Mesendoderm (in vitro differentiated cells): ENCODE results near the gene PROC.

ENCODE experiments used
- DNase-seq: peaks from one replicate; pipeline ENCODE4 v3.0.0; 2013
- H2AK5ac ChIP-seq: 2 replicates; pipeline ENCODE4 v1.6.1; 2013; ENCODE audit warnings: low read length, inconsistent platforms
- H2BK120ac ChIP-seq: 2 replicates; pipeline ENCODE4 v1.6.1; 2013; ENCODE audit warnings: low read depth, mild to moderate bottlenecking, low read length, moderate library complexity, mixed read lengths
- H2BK15ac ChIP-seq: replicated peaks from 2 replicates; pipeline ENCODE4 v1.6.1; 2013; ENCODE audit warnings: low read depth, mild to moderate bottlenecking, moderate library complexity
- H2BK5ac ChIP-seq: 2 replicates; pipeline ENCODE4 v1.6.1; 2013; ENCODE audit warnings: low read length, inconsistent platforms
- H3K18ac ChIP-seq: 2 replicates; pipeline ENCODE4 v1.6.1; 2013; ENCODE audit warnings: mild to moderate bottlenecking, low read length, mixed read lengths
- H3K23ac ChIP-seq: one replicate; pipeline ENCODE4 v1.6.1; 2013; ENCODE audit warnings: low read length
- H3K27ac ChIP-seq: 2 replicates; pipeline ENCODE4 v1.5.1; 2013; ENCODE audit warnings: low read depth, mild to moderate bottlenecking, inconsistent platforms, low read length, moderate library complexity
- H3K27me3 ChIP-seq: 2 replicates; pipeline ENCODE4 v1.6.1; 2013; ENCODE audit warnings: low read length, control low read depth, mild to moderate bottlenecking, inconsistent platforms; ENCODE audit not compliant: insufficient read depth, poor library complexity
- H3K36me3 ChIP-seq: 2 replicates; pipeline ENCODE4 v1.6.1; 2013; ENCODE audit warnings: low read length, inconsistent platforms; ENCODE audit not compliant: control insufficient read depth, insufficient read depth
- H3K4ac ChIP-seq: one replicate; pipeline ENCODE4 v1.6.1; 2013; ENCODE audit warnings: low read depth, mild to moderate bottlenecking, low read length, moderate library complexity
- H3K4me1 ChIP-seq: 2 replicates; pipeline ENCODE4 v1.6.1; 2013; ENCODE audit warnings: low read depth, low read length, inconsistent platforms; ENCODE audit not compliant: control insufficient read depth
- H3K4me2 ChIP-seq: 2 replicates; pipeline ENCODE4 v1.6.1; 2013; ENCODE audit warnings: low read length
- H3K4me3 ChIP-seq: 2 replicates; pipeline ENCODE4 v1.5.1; 2013; ENCODE audit warnings: mild to moderate bottlenecking, low read length
- H3K56ac ChIP-seq: one replicate; pipeline ENCODE4 v1.6.1; 2013; ENCODE audit warnings: low read length
- H3K79me1 ChIP-seq: 2 replicates; pipeline ENCODE4 v1.6.1; 2013; ENCODE audit warnings: low read length, inconsistent platforms
- H3K79me2 ChIP-seq: 2 replicates; pipeline ENCODE4 v1.6.1; 2013; ENCODE audit warnings: mild to moderate bottlenecking, low read length; ENCODE audit not compliant: control insufficient read depth, insufficient read depth
- H3K9ac ChIP-seq: 2 replicates; pipeline ENCODE4 v1.6.1; 2013; ENCODE audit warnings: low read length, inconsistent platforms
- H4K5ac ChIP-seq: one replicate; pipeline ENCODE4 v1.6.1; 2013; ENCODE audit warnings: low read length
- H4K8ac ChIP-seq: one replicate; pipeline ENCODE4 v1.6.1; 2013; ENCODE audit warnings: low read depth, mild to moderate bottlenecking, control low read depth, low read length, moderate library complexity
- WGBS: extraction: QIAGEN DNeasy Blood & Tissue Kit; methylation state at CpG from one replicate; pipeline ENCODE4 v1.1.7; 2013; ENCODE audit warnings: low lambda C conversion rate, missing lambda C conversion rate; ENCODE audit not compliant: insufficient coverage; ENCODE audit errors: extremely low coverage; 5-methylcytosine and 5-hydroxymethylcytosine counted together

PROC gene

DNA sequence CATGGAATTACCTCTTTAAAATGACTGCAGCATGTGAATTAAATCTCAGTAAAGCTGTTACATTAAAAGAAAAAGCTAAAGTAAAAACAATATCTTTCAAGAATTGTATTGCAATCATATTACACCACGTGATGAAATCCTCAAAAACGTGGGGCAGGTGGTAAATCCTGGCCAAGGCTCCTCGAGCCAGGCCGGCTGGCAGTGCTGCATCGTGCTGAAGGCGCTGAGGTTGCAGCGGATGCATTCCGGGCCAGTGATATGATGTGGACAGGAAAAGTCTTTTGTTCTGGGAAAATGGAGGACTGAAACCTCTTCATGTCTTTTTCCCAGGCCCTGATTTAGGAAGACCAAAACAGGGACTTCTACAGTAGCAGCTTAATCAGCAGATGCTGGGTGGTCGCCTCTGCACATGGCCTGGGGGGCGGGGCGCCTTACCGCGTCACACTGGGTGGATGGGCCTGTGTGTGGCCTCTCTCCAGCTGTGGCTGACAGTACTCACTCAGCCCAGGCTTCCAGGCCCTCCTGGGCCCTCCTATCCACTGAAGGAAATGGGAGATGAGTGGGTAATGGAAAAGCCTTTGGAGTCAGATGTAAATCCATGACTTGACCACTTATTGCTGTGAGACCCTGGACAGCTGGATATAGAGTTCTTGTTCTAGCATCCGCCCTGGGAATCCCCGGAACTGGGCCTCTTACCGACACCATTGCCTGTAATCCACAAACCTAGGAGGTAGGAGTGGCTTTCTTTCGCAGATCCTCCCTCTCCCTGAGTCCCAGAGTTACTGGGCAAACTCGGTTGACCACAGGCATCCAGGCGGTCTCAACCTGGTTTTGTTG, 45.1 kb downstream of the PROC start:
- H3K36me3 ChIP-seq = no peaks in the 10 kb centered on the region
- no peak overlapping the region for H2BK15ac ChIP-seq
- DNase-seq = peak; percentile 85
- no peaks in the 10 kb centered on the region for H3K79me2 ChIP-seq
- no peak overlapping the region for H3K4ac ChIP-seq
- H3K79me1 ChIP-seq = no peaks in the 10 kb centered on the region
- no CpG with 5 or more reads among the region's 19 CpGs for WGBS
- no peak overlapping the region for H2BK5ac ChIP-seq
- peak overlapping the region; percentile 45 for H3K56ac ChIP-seq
- H2AK5ac ChIP-seq = no peak overlapping the region
- H2BK120ac ChIP-seq = no peak overlapping the region
- no peaks in the 10 kb centered on the region for H3K27me3 ChIP-seq
- no peak overlapping the region for H4K5ac ChIP-seq
- H4K8ac ChIP-seq = no peak overlapping the region
- peak overlapping the region; percentile 17 for H3K9ac ChIP-seq
- H3K4me1 ChIP-seq = peaks cover 3% of the 10 kb centered on the region
- H3K4me3 ChIP-seq = no peak overlapping the region
- H3K4me2 ChIP-seq = no peak overlapping the region
- H3K27ac ChIP-seq = no peak overlapping the region
- H3K23ac ChIP-seq = no peak overlapping the region
- H3K18ac ChIP-seq = no peak overlapping the region

DNA sequence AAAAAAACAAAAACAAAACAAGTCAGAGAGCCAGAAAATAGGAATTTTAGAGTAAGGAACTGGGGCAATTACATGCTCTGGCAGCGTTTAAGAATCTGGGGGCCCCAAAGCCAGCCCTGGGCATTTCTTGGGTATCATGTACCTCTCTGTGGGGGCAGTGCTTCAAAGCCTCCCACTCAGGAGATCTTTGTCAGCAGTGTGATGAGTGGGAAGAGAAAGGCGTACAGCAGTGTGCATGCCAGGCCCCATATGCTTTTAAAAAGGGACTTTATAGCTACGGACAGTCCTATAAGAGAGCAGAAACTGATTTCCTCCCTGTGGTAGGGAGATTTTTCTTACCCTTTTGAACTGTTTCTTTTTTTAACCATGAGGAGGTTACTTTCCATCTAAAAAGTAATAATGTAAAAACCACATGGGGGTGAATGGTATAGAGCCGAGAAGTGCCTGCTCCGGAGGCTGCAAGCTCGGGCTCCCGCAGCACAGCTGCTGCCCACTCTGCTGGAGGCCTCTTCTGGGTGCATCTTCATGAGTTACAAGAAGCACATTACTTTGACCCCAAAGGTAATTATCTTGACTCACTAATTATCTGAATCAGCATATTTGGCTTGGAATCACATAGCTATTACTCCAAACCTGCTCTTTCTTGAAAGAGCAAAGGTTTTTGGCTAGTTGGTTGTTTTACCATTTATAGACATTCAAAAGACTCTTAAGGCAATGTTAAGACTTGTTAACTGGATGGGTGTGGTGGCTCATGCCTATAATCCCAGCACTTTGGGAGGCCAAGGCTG, 46.4 kb downstream of the PROC start:
- Histone ChIP-seq H3K4ac (no peak overlapping the region), H3K79me2 (no peaks in the 10 kb centered on the region), H2BK120ac (no peak overlapping the region), H3K79me1 (no peaks in the 10 kb centered on the region), H4K8ac (no peak overlapping the region), H3K18ac (no peak overlapping the region), H2BK15ac (no peak overlapping the region), H3K9ac (no peak overlapping the region), H3K4me3 (no peak overlapping the region), H2BK5ac (no peak overlapping the region), H2AK5ac (no peak overlapping the region), H3K27me3 (no peaks in the 10 kb centered on the region), H4K5ac (no peak overlapping the region), H3K27ac (no peak overlapping the region), H3K4me2 (no peak overlapping the region), H3K23ac (no peak overlapping the region), H3K4me1 (peaks cover 3% of the 10 kb centered on the region), H3K56ac (no peak overlapping the region), H3K36me3 (no peaks in the 10 kb centered on the region)
- no peak for DNase-seq
- no CpG with 5 or more reads among the region's 7 CpGs for WGBS

DNA sequence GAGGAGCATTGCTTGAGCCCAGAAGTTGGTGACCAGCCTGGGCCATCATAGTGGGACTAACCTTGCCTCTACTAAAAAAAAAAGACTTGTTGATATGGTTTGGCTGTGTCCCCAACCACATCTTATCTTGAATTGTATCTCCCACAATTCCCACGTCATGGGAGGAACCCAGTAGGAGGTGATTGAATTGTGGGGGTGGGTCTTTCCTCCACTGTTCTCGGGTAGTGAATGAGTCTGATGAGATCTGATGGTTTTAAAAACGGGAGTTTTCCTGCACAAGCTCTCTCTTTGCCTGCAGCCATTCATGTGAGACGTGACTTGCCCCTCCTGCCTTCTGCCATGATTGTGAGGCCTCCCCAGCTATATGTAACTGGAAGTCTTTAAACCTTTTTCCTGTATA, 47.0 kb downstream of the PROC start:
- Histone ChIP-seq H2BK120ac (no peak overlapping the region), H3K4me1 (peaks cover 3% of the 10 kb centered on the region), H3K27me3 (no peaks in the 10 kb centered on the region), H3K27ac (no peak overlapping the region), H2BK5ac (no peak overlapping the region), H3K4me2 (no peak overlapping the region), H3K79me1 (no peaks in the 10 kb centered on the region), H4K5ac (no peak overlapping the region), H3K56ac (no peak overlapping the region), H3K36me3 (no peaks in the 10 kb centered on the region), H2BK15ac (no peak overlapping the region), H3K4me3 (no peak overlapping the region), H3K9ac (no peak overlapping the region), H3K18ac (no peak overlapping the region), H3K4ac (no peak overlapping the region), H2AK5ac (no peak overlapping the region), H3K79me2 (no peaks in the 10 kb centered on the region), H4K8ac (no peak overlapping the region), H3K23ac (no peak overlapping the region)
- DNase-seq = no peak
- WGBS = no CpG with 5 or more reads among the region's 4 CpGs

DNA sequence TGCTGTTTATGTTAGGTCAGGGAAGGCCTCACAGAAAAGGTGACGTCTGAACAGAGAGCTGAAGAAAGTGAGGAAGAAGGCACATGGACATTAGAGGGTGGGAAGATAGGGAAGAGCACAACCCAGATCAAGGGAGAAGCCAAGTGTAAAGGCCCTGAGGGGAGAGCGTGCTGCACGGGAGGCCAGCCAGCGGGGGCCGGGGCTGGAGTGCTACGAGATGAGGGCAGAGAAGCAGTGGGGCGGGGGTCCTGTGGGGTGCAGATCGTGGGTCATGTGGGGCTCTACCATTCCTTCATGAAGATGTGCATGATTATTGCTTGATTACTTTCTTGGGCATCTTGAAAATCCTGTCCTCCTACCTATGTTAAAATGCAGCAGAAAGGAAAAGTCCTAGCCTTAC, 50.8 kb downstream of the PROC start:
- Histone ChIP-seq H3K27me3 (no peaks in the 10 kb centered on the region), H3K79me2 (no peaks in the 10 kb centered on the region), H4K5ac (no peak overlapping the region), H3K27ac (no peak overlapping the region), H3K4me3 (no peak overlapping the region), H3K4ac (no peak overlapping the region), H3K4me2 (no peak overlapping the region), H2BK15ac (no peak overlapping the region), H3K9ac (no peak overlapping the region), H4K8ac (no peak overlapping the region), H3K4me1 (no peaks in the 10 kb centered on the region), H3K18ac (no peak overlapping the region), H3K36me3 (no peaks in the 10 kb centered on the region), H2AK5ac (no peak overlapping the region), H3K23ac (no peak overlapping the region), H2BK120ac (no peak overlapping the region), H3K56ac (no peak overlapping the region), H3K79me1 (no peaks in the 10 kb centered on the region), H2BK5ac (no peak overlapping the region)
- no CpG with 5 or more reads among the region's 8 CpGs for WGBS
- DNase-seq = no peak

DNA sequence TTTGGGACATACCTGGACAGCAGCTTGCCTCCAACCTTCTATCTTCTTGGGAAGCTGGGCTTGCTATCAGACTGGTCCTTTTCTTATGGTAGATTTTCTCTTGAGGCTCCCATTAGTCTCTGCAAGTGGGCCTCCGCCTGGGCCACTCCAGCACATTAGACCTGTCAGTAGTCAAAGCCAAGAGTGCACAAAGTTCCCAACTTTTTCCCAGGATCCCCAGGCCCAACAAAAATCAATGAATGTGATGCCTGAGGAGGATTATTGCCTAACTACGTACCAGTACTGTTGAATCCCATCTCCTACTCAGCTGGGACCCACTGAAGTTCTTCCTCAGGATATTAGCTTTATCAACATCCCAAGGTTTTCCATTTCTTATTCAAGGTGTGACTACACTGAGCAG, 51.7 kb downstream of the PROC start:
- Histone ChIP-seq H3K23ac (no peak overlapping the region), H3K79me1 (no peaks in the 10 kb centered on the region), H3K9ac (no peak overlapping the region), H3K36me3 (no peaks in the 10 kb centered on the region), H3K4me2 (no peak overlapping the region), H2BK5ac (no peak overlapping the region), H3K4me1 (no peaks in the 10 kb centered on the region), H2AK5ac (no peak overlapping the region), H3K27me3 (no peaks in the 10 kb centered on the region), H3K79me2 (no peaks in the 10 kb centered on the region), H3K18ac (no peak overlapping the region), H2BK120ac (no peak overlapping the region), H3K4ac (no peak overlapping the region), H4K5ac (no peak overlapping the region), H4K8ac (no peak overlapping the region), H3K27ac (no peak overlapping the region), H3K4me3 (no peak overlapping the region), H2BK15ac (no peak overlapping the region), H3K56ac (no peak overlapping the region)
- DNase-seq = no peak
- WGBS = no CpG with 5 or more reads among the region's 2 CpGs
